HG03575 (cell line): ENCODE data around the gene PPP1R13L.

Experiments
- ATAC-seq: cut with Tn5 transposase; IDR thresholded peaks from one replicate; pipeline ENCODE4 v1.9.1; 2021; ENCODE audit not compliant: unreplicated experiment, insufficient number of reproducible peaks, low FRiP score; ENCODE audit errors: extremely low read depth

The PPP1R13L gene

DNA sequence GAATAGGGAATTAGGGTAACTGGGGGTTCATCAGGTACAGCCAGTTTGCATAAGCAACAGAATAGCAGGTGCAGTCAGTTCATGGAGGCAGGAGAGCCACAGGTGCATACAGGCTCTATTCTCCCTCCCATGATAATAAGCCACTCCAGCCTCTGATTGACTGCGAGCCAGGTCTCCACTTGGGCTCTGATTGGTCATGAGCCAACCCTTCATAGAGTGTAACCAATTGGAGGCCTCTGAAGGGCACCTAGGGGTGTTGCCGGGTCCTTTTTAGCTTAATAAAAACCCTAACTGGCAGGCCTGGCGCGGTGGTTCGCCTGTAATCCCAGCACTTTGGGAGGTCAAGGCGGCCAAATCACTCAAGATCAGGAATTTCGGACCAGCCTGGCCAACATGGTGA lies 73.5 kb downstream of the PPP1R13L start:
- ATAC-seq = no peak
